OCI-LY1 (cell line): ENCODE data around the gene TCERG1L.

Source experiments
- EZH2 ChIP-seq: fragments of 200-600 bp; sonication (generic), shearing (Covaris generic); IDR thresholded peaks from 2 replicates; pipeline ENCODE4 v1.8.0; 2017; ENCODE audit warnings: borderline replicate concordance, mixed run types, mild to moderate bottlenecking, antibody characterized with exemption, low read length, moderate library complexity, mixed read lengths
- TF ChIP-seq, protein P1 (sequence below): fragments of 200-600 bp; sonication (generic), shearing (Covaris generic); IDR thresholded peaks from 2 replicates; pipeline ENCODE4 v1.5.1; 2017; ENCODE audit warnings: mild to moderate bottlenecking, antibody characterized with exemption, low read length, moderate library complexity, mixed read lengths

- TF ChIP-seq, protein P1, sequence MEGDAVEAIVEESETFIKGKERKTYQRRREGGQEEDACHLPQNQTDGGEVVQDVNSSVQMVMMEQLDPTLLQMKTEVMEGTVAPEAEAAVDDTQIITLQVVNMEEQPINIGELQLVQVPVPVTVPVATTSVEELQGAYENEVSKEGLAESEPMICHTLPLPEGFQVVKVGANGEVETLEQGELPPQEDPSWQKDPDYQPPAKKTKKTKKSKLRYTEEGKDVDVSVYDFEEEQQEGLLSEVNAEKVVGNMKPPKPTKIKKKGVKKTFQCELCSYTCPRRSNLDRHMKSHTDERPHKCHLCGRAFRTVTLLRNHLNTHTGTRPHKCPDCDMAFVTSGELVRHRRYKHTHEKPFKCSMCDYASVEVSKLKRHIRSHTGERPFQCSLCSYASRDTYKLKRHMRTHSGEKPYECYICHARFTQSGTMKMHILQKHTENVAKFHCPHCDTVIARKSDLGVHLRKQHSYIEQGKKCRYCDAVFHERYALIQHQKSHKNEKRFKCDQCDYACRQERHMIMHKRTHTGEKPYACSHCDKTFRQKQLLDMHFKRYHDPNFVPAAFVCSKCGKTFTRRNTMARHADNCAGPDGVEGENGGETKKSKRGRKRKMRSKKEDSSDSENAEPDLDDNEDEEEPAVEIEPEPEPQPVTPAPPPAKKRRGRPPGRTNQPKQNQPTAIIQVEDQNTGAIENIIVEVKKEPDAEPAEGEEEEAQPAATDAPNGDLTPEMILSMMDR, result no peak
- no peak for TF ChIP-seq EZH2
Observed at GRCh38 chr10:131148270-131148669, 163.3 kb downstream of the TCERG1L start.
